ENCODE results near the gene MYMX. TPM values are rescaled to one million over a fixed set of nuclear protein-coding genes. Genes with fewer than 3 reads are reported as not detected.

MYMX gene
- polyA plus RNA-seq, 3 donors: 0.57 to 0.83 (median 0.65) TPM

GRCh38 chr6:44262467-44263353 lies 46.0 kb downstream of the MYMX start:
- no peak for DNase-seq

GRCh38 chr6:44263354-44264100 lies 46.8 kb downstream of the MYMX start:
- peak; percentile 42 for DNase-seq

GRCh38 chr6:44264154-44265006 lies 47.7 kb downstream of the MYMX start:
- DNase-seq: peak; percentile 33

- peak; percentile 94 for DNase-seq
Observed at GRCh38 chr6:44265007-44265721, 48.4 kb downstream of the MYMX start, which contains the start of gene NFKBIE. Gene NFKBIE, minus strand, starts transcription at chr6:44265551. Its CDS starts 205 bp downstream, at chr6:44265346.

GRCh38 chr6:44265722-44266233 lies 49.1 kb downstream of the MYMX start:
- no peak for DNase-seq

- no peak for DNase-seq
Observed at GRCh38 chr6:44266347-44266746, 49.6 kb downstream of the MYMX start.

- DNase-seq: no peak
Observed at GRCh38 chr6:44267252-44267651, 50.5 kb downstream of the MYMX start.

Other genes starting within 250 kb of the MYMX start
- 10 to 100 TPM; 43.3 to 57.6 (median 54.9) TPM for gene MRPL14, start 89.5 kb upstream of the MYMX start, polyA plus RNA-seq (ENCODE audit: insufficient read length in 3 of 3)
- gene TMEM63B, start 89.4 kb upstream of the MYMX start, polyA plus RNA-seq (ENCODE audit: insufficient read length in 3 of 3): 10 to 100 TPM; 38.0 to 39.1 (median 38.3) TPM
- gene CAPN11, start 58.1 kb upstream of the MYMX start, polyA plus RNA-seq (ENCODE audit: insufficient read length in 3 of 3): under 1 TPM; 0.09 to 0.27 (median 0.13) TPM
- 10 to 100 TPM; 34.0 to 38.5 (median 35.8) TPM for gene SLC29A1, start 6.7 kb downstream of the MYMX start, polyA plus RNA-seq (ENCODE audit: insufficient read length in 3 of 3)
- gene HSP90AB1, start 30.2 kb downstream of the MYMX start, polyA plus RNA-seq (ENCODE audit: insufficient read length in 3 of 3): 1,000 to 10,000 TPM; 1,061 to 1,256 (median 1,145) TPM
- gene SLC35B2, start 40.6 kb downstream of the MYMX start, polyA plus RNA-seq (ENCODE audit: insufficient read length in 3 of 3): 10 to 100 TPM; 51.6 to 61.7 (median 55.8) TPM
- 10 to 100 TPM in 2 of 3 donors, 1 to 10 TPM in 1; 9.6 to 12.8 (median 12.1) TPM for gene NFKBIE, start 48.6 kb downstream of the MYMX start, polyA plus RNA-seq (ENCODE audit: insufficient read length in 3 of 3)
- 1 to 10 TPM in 2 of 3 donors, under 1 TPM in 1; 0.94 to 1.2 (median 1.0) TPM for gene TMEM151B, start 53.5 kb downstream of the MYMX start, polyA plus RNA-seq (ENCODE audit: insufficient read length in 3 of 3)
- 10 to 100 TPM; 17.0 to 21.9 (median 19.5) TPM for gene AARS2, start 96.4 kb downstream of the MYMX start, polyA plus RNA-seq (ENCODE audit: insufficient read length in 3 of 3)
- gene SPATS1, start 125.7 kb downstream of the MYMX start, polyA plus RNA-seq (ENCODE audit: insufficient read length in 3 of 3): not detected
- 10 to 100 TPM; 35.4 to 40.1 (median 37.4) TPM for gene CDC5L, start 170.8 kb downstream of the MYMX start, polyA plus RNA-seq (ENCODE audit: insufficient read length in 3 of 3)

All from renal pelvis (tissue), 4 donors.